Stimulated activated CD4-positive, alpha-beta T cell treated with anti-CD3 and anti-CD28 coated beads, Interleukin-12 subunit alpha, Interleukin-12 subunit beta, amount 100 ng/mL, for 4 hours (primary cell): ENCODE results near the gene CLEC6A.
"Not testable (repeated sequence)": the region's sequence is repeated elsewhere in the genome, so short reads cannot be mapped to it uniquely, and the experiment has no call there.

Experiments
- DNase-seq: peaks from one replicate; pipeline ENCODE4 v3.0.0-alpha.2; 2020

The CLEC6A gene

GRCh38 chr12:8455727-8456360 is at the start of gene CLEC6A:
Gene CLEC6A (plus strand): TSS chr12:8455962. CDS start chr12:8456112, 150 bp downstream.
- DNase-seq = no peak

DNA sequence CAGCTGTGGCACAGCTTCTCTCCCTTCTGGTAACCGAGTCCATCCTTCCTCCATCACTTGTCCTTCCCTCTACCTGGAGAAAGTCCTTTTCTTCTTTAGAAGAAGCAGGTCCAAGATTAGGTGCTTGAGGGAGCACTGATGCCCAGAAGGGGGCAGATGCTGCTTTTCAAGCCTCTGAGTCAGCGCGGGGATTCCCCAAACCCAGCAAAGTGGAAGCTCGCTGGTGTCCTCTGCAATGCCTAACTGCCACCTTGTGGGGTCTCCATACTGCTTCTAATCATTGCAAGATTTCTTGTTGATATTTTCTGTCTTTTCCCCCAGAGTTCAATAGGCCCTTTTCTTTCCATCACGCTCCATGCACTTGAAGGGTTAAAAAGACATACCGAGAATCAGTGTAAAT is 36.2 kb upstream of the CLEC6A start:
- not testable (repeated sequence) for DNase-seq

DNA sequence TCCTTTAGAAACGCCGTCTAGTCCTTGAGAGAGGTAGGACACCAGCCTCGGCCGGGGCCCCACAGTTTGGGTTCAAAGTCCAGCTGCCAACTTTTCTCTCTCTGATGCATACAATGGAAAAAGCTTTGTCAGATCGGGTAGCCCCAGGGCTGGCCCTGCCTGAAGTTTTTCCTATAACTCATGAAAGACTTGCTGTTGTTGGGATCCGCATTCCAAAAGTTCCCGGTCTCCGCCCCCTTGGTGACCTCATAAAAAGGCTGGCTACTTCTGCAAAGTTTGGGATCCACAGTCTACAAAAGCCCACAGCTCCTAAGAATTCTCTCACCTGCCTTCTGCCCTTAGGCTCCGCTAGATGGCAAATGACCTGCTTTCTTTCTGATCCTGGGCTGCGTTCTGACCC is 35.3 kb upstream of the CLEC6A start:
- no peak for DNase-seq

- DNase-seq = not testable (repeated sequence)
Observed at GRCh38 chr12:8444536-8445278, 11.1 kb upstream of the CLEC6A start.

DNA sequence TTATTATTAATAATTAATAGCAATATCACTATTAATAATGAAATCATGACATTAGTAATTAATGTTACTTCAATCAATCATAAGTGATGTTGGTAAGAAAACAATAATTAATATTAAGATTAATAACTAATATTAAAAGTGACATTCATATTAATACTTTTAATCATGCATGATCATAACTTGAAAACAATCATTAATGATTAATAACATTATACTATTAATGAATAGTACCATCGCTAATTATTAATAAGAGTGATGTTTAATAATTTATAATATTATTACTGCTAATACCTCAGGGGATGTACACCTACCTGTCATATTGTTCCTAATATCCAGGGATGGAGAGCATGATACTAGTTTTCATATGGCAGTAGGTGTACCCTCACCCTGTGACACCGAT is 10.0 kb upstream of the CLEC6A start:
- no peak for DNase-seq

DNA sequence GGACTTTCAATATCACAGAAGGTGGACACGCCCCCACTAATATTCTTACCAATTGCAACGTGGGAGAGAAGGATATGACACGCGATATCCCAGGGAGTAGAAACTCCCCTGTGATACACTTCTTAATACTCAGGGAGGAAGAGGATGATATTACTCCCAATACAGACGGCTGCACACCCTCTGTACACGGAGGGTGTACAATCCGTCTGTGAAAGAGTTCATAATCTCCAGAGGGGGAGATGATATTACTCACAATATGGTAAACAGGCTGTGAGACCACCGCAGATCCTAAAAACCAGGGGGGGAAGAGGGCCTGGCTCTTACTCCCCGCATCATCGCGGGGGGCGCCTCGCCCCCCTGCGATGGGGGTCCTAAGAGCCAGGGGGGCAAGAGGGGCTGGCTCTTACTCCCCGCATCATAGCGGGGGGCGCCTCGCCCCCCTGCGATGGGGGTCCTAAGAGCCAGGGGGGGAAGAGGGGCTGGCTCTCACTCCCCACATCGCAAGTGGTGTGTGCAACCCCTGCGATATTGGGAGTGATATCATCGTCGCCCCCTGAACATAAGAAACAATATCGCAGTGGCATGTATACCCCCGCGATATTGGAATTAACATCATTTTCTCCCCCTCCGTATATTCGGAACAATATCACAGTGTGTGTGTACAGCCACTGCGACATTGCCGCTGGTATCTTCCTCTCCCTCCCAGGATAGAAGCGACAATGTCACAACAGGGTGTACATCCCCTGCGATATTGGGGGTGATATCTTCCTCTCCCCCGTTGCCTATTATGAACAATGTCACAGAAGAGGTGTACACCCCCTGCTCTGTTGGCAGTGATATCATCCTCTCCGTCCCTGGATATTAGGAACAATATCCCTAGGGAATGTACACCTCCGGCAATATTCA is 8.9 kb upstream of the CLEC6A start:
- DNase-seq = no peak

- no peak for DNase-seq
Observed at GRCh38 chr12:8449355-8449859, 6.4 kb upstream of the CLEC6A start.

- DNase-seq = no peak
Observed at GRCh38 chr12:8452036-8452435, 3.7 kb upstream of the CLEC6A start.

GRCh38 chr12:8453021-8453513 is 2.7 kb upstream of the CLEC6A start:
- DNase-seq = no peak

DNA sequence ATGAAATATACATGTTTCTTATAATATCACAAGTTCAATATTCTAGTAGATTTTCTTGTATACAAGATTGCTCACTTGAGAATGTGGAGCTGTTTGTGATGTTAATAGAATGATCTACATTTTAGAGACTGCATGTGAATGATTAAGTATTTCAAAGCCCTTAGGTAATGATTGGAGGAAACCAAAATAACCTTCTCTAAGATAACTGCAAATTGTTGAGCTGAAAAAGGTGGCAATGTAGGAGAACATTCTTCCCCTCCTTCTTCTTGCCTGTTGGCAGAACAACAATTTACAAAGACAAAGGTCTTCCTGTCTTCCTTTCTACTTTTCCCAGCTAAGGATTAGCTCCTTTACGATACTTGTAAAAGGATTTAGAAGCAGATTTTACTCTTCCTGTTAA is 2.0 kb upstream of the CLEC6A start:
- no peak for DNase-seq

DNA sequence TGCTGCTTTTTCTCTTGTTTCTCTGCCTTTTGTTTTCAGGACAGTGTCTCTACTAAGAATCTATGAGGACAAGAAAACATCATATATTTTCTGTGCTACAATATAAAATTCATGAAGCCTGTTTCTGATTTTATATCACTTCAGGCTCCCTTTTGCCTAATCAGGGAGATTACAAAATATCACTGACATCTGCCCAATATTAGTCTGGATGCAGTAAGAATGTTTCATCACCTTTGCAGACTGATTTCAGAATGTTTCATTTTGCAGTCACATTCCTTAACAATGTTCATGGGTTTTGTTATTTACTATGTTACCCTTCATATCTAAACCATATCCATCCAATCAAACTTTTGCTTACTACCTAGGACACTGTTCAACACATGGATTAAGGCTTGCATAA is 491 bp upstream of the CLEC6A start:
- no peak for DNase-seq

DNA sequence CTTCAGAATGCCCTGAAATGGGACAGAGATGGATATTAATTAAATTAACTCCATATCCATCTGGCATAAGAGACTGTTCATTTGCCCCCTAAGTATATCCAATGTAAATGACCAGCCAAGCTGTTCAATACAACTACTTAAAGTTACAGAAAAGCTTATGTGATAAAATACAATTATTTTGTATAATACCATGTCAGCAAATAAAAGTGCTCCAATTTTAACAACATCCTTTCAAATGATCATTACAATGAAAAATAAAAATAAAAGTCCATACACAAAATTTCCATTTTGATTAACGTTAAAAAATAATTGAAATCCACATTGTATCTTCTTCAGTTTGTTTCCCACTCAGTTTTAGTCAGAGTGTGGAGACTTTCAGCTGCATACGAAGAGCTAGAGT is 5.7 kb downstream of the CLEC6A start:
- DNase-seq = no peak

- DNase-seq = no peak
Observed at GRCh38 chr12:8465301-8465996, 9.7 kb downstream of the CLEC6A start.

DNA sequence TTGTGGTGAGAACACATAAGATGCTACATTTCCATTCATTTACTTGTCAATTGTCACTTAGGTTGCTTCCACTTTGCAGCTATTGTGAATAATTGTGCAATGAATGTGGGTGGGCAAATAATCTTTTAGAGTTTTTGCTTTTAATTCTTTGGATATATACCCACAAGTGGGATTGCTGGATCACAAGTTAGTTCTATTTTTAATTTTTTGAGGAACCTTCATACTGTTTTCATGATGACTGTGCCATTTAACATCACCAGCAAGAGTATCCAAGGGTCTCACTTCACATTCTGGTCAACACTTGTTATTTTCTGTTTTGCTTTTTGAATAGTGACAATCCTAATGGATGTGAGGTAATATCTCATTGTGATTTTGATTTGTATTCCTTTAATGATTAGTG is 10.5 kb downstream of the CLEC6A start:
- no peak for DNase-seq

GRCh38 chr12:8471090-8471489 is 15.3 kb downstream of the CLEC6A start:
- no peak for DNase-seq

DNA sequence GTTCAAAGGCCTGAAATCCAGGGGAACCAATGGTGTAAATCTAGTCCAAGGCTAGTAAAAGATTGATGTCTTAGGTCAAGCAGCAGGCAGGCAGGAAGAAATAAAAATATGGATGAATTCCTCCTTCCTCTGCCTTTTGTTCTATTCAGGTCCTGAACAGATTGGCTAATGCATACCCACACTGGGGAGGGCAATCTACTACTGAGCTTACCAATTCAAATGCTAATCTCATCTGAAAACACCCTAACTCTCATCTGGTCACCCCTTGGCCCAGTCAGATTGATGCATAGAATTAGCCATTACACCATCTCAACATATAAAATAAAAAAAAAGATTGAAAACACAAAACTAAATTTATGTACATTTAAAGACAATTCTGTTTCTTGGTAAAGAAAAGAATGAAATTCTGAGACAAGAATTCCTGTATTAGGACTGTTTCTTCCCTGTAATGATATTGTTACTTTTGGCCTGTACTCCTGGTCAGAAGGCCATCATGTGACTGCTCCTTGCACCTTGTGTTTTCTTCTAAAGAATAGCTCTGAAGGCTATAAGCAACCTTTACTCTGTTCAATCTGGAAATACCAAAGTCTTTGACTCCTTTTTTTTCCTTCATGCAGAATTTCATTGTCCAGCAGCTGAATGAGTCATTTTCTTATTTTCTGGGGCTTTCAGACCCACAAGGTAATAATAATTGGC is 19.9 kb downstream of the CLEC6A start:
- DNase-seq = no peak

DNA sequence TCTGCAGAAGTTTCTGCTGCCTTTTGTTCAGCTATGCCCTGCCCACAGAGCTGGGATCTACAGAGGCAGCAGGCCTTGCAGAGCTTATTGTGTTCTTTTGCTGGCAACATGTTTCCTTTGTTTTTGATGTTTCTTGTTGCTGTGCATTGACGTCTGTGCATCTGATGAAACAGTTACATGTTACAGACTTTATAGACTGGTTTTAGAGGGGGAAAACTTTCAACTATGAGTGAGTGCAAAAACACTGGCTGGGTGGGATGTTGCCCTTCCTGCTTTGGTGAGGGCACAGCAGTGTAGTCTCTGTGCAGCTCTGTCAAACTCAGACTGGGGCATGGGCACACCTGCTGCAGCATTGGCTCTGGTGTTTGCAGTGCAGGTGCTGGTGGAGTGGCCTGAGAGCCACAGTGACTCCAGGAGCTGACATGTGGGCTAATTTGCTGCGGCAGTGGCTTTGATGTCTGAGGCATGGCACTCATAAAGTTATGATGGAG is 26.9 kb downstream of the CLEC6A start:
- DNase-seq = no peak

DNA sequence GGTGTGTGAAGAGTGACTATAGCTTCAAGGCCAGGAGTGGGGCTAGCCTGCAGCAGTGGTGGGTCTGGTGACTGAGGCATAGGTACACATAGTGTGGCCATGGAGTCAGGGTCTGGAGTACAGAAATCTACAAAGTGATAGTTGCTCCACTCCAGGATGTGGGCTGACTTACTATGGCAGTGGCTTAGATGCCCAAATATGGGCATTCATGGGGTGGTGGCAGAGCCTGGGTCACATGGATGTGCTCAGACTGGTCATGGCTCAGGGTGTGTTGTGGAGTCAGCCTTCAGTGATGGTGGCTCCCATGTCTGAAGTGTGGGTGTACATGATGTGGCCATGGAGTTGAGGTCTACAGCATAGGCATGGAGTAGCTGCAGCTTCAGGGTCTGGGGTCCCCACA is 27.3 kb downstream of the CLEC6A start:
- no peak for DNase-seq

DNA sequence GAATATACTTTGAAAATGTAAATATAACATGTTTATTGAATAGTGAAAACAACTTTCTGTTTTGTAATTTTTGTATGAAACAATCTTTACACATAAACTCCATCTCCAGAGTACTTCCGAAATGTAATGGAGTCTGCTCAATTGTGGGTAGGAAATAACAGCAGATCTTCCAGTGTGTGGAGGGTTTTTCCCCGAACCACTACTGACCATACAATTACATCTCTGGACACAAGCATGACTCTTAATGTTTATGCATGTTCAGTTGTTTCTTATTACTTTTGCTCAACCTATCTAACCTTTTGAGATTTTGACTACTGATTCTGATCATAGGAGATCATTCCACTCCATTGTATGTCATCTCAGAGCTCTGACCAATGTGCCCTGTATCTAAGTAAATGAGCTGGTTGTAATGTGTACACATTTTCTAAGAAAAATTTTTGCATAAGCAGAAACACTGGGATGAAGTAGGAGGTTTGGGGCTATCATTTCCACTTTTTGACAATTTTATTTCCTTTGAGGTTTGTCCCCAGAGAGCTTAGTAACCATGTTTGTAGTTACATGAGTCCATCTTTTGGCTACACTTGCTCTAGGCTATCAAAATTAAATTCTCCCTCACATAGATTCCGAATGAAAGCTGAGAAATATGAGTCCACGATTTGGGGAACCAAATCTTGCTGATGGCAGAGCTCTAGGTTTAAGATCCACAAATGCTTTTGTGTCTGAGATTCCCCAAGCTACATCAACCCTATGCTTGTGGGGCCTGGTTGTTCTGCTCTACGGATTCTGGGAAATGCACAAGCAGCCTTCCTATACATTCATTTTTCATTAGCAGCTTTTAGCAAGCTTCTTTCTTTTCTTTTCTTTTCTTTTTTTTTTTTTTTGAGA is 36.1 kb downstream of the CLEC6A start:
- no peak for DNase-seq

- DNase-seq = peak; percentile 6
Observed at GRCh38 chr12:8493084-8493483, 37.3 kb downstream of the CLEC6A start.

DNA sequence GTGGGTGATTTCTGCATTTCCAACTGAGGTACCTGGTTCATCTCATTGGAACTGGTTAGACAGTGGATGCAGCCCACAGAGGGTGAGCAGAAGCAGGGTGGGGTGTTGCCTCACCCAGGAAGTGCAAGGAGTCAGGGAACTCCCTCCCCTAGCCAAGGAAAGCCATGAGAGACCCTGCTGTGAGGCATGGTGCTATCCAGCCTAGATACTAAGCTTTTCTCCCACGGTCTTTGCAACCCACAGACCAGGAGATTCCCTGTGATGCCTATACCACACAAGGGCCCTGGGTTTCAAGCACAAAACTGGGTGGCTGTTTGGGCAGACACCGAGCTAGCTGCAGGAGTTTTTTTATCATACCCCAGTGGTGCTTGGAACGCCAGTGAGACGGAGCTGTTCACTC is 39.9 kb downstream of the CLEC6A start:
- not testable (repeated sequence) for DNase-seq
